Fibroblast of peridontal ligament (primary cell): Measurements from ENCODE around the gene CCDC178.
"Not testable (repeated sequence)": the region's sequence is repeated elsewhere in the genome, so short reads cannot be mapped to it uniquely, and the experiment has no call there.

Source experiments
- DNase-seq: peaks from one replicate; pipeline ENCODE4 v3.0.0-alpha.2; 2010; ENCODE audit errors: extremely low read depth

CCDC178 gene

GRCh38 chr18:33014060-33014796 is 426.3 kb downstream of the CCDC178 start:
- no peak for DNase-seq

GRCh38 chr18:33010149-33010548 is 430.4 kb downstream of the CCDC178 start:
- no peak for DNase-seq

GRCh38 chr18:32998921-32999320 is 441.6 kb downstream of the CCDC178 start:
- DNase-seq, result no peak

GRCh38 chr18:32998285-32998684 is 442.2 kb downstream of the CCDC178 start:
- DNase-seq, result no peak

- no peak for DNase-seq
These were observed 456.8 kb downstream of the CCDC178 start for GRCh38 chr18:32983721-32984120.

- DNase-seq, result peak; percentile 70
These were observed 459.6 kb downstream of the CCDC178 start for GRCh38 chr18:32980896-32981295.

GRCh38 chr18:32975501-32975900 is 465.0 kb downstream of the CCDC178 start:
- DNase-seq, result no peak

- DNase-seq, result no peak
These were observed 465.4 kb downstream of the CCDC178 start for GRCh38 chr18:32975163-32975436.

- DNase-seq, result no peak
These were observed 465.9 kb downstream of the CCDC178 start for GRCh38 chr18:32974421-32975162.

GRCh38 chr18:32968248-32968647 is 472.3 kb downstream of the CCDC178 start:
- DNase-seq, result no peak

GRCh38 chr18:32966141-32966540 is 474.4 kb downstream of the CCDC178 start:
- peak; percentile 37 for DNase-seq

- DNase-seq, result no peak
These were observed 479.0 kb downstream of the CCDC178 start for GRCh38 chr18:32961538-32961937.

GRCh38 chr18:32958746-32959145 is 481.8 kb downstream of the CCDC178 start:
- no peak for DNase-seq

GRCh38 chr18:32956591-32957315 is 483.8 kb downstream of the CCDC178 start:
- peak; percentile 90 for DNase-seq

- DNase-seq, result not testable (repeated sequence)
These were observed 488.2 kb downstream of the CCDC178 start for GRCh38 chr18:32952318-32952717.

GRCh38 chr18:32937597-32937996 is 502.9 kb downstream of the CCDC178 start:
- no peak for DNase-seq

- no peak for DNase-seq
These were observed 503.5 kb downstream of the CCDC178 start for GRCh38 chr18:32937066-32937465.

- DNase-seq, result no peak
These were observed 506.3 kb downstream of the CCDC178 start for GRCh38 chr18:32934201-32934600.

GRCh38 chr18:32930695-32931301 is 509.7 kb downstream of the CCDC178 start:
- DNase-seq, result peak; percentile 68

- DNase-seq, result no peak
These were observed 511.3 kb downstream of the CCDC178 start for GRCh38 chr18:32929213-32929612.

- no peak for DNase-seq
These were observed 517.5 kb downstream of the CCDC178 start for GRCh38 chr18:32922951-32923430.
